Right lobe of liver (tissue), 6 donors: ENCODE data around the gene MAEA. TPM values are rescaled to one million over a fixed set of nuclear protein-coding genes. Genes with fewer than 3 reads are reported as not detected.

Experiments used
- ATAC-seq, 4 donors: fragments of 200-7000 bp; cut with Tn5 transposase; one replicate each; pipeline ENCODE4 v1.9.1; 2020; ENCODE audit warnings: mild to moderate bottlenecking in 4 of 4, moderate library complexity in 4 of 4
- DNase-seq, 3 donors: peaks; one replicate each; pipeline ENCODE4 v3.0.0-alpha.2; 2020
- H3K27ac ChIP-seq, 3 donors: fragments of 200-600 bp; one replicate each; pipeline ENCODE4 v1.8.0; 2022
- H3K27me3 ChIP-seq, 2 donors: fragments of 200-600 bp; one replicate each; pipeline ENCODE4 v1.8.0; 2022
- H3K36me3 ChIP-seq, 4 donors: fragments of 200-600 bp; sonication (generic) in 1 of 4; one replicate each; pipeline versions ENCODE4 v1.5.1 to v1.8.0; 2017 to 2022; ENCODE audit warnings: control low read depth in 1 of 4
- H3K4me1 ChIP-seq, 4 donors: fragments of 200-600 bp; sonication (generic) in 1 of 4; one replicate each; pipeline versions ENCODE4 v1.5.1 to v1.8.0; 2017 to 2022; ENCODE audit warnings: control low read depth in 1 of 4
- H3K4me3 ChIP-seq, 3 donors: fragments of 200-600 bp; one replicate each; pipeline ENCODE4 v1.8.0; 2022
- H3K9me3 ChIP-seq, 4 donors: fragments of 200-600 bp; sonication (generic) in 1 of 4; one replicate each; pipeline versions ENCODE4 v1.5.1 to v1.8.0; 2017 to 2022; ENCODE audit warnings: control low read depth in 1 of 4
- POLR2A ChIP-seq: fragments of 450-650 bp; IDR thresholded peaks from one replicate; pipeline ENCODE4 v1.6.1; 2017; ENCODE audit warnings: antibody characterized with exemption, mild to moderate bottlenecking
- WGBS: methylation state at CpG from one replicate; pipeline ENCODE4 v1.1.6; 2018; ENCODE audit warnings: low coverage, low lambda C conversion rate; ENCODE audit not compliant: insufficient coverage; ENCODE audit errors: missing lambda C conversion rate; 5-methylcytosine and 5-hydroxymethylcytosine counted together
- intact Hi-C, 2 donors: fragments of 100-400 bp; cut with DNase I; formaldehyde crosslinking; loops; one replicate each; pipeline versions ENCODE4 v1.11.2 to v1.14.1; 2022
- total RNA-seq, 6 experiments: library from RNA; depleted of rRNA in 2 of 6; stranded (reverse); fragments of >200 nt in 2 of 6; fragmentation: NEBNext Ultra II Directional in 3 of 6; extraction: Animal tissue kit (Norgen Biotek cat#: 25700) in 3 of 6; gene quantifications; one replicate each; pipeline versions ENCODE4 v1.1.0 to v1.2.4, GENCODE V29; 2016 to 2023
- TF ChIP-seq, protein P1 (sequence below), 4 donors: fragments of 200-600 bp in 3 of 4; fragments of 450-650 bp in 1 of 4; IDR thresholded peaks; one replicate each; pipeline versions ENCODE4 v1.5.1 to v1.8.0; 2016 to 2022; ENCODE audit warnings: antibody characterized with exemption in 4 of 4, mild to moderate bottlenecking in 2 of 4
- donor health status: DM: no; HTN: yes; CAD: no.
- donor health status: DM: no; HTN: no; CAD: no.
- donor health status: DM: no; HTN: no; CAD: no.
- donor health status: DM: no; HTN: yes; CAD: no.
- donor health status: DM: no; HTN: yes; CAD: no.

MAEA gene
- total RNA-seq, 6 experiments from 2014 or later: 24.3 to 42.0 (median 27.9) TPM

- 91% methylated on average over 15 of the region's 18 CpGs for WGBS
- peaks cover 0 to 7% (median 0%) of the 10 kb centered on the region in 4 donors for H3K36me3 ChIP-seq
- H3K27me3 ChIP-seq: no peaks in the 10 kb centered on the region
- intact Hi-C loops: loop anchor here in 1 of 2 donors (10.0 kb wide), 1 partner anchor 263 kb away; no protein-coding TSS in a partner anchor
- no peaks in the 10 kb centered on the region for H3K9me3 ChIP-seq
- TF ChIP-seq, protein P1, sequence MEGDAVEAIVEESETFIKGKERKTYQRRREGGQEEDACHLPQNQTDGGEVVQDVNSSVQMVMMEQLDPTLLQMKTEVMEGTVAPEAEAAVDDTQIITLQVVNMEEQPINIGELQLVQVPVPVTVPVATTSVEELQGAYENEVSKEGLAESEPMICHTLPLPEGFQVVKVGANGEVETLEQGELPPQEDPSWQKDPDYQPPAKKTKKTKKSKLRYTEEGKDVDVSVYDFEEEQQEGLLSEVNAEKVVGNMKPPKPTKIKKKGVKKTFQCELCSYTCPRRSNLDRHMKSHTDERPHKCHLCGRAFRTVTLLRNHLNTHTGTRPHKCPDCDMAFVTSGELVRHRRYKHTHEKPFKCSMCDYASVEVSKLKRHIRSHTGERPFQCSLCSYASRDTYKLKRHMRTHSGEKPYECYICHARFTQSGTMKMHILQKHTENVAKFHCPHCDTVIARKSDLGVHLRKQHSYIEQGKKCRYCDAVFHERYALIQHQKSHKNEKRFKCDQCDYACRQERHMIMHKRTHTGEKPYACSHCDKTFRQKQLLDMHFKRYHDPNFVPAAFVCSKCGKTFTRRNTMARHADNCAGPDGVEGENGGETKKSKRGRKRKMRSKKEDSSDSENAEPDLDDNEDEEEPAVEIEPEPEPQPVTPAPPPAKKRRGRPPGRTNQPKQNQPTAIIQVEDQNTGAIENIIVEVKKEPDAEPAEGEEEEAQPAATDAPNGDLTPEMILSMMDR (IDR thresholded peaks at IDR 0.05): no peak
- no peak for TF ChIP-seq POLR2A
- H3K4me3 ChIP-seq: no peak overlapping the region
- no peak overlapping the region for H3K27ac ChIP-seq
- no peak for DNase-seq
- ATAC-seq: no peak
- H3K4me1 ChIP-seq: no peaks in the 10 kb centered on the region
These were observed 71.7 kb downstream of the MAEA start for GRCh38 chr4:1361431-1361830.

- ATAC-seq: no peak
- TF ChIP-seq, protein P1 (IDR thresholded peaks at IDR 0.05): no peak
- no peak for TF ChIP-seq POLR2A
- DNase-seq: no peak
- intact Hi-C loops: loop anchor here in 1 of 2 donors (10.0 kb wide), 1 partner anchor 263 kb away; no protein-coding TSS in a partner anchor
- no peaks in the 10 kb centered on the region for H3K27me3 ChIP-seq
- peaks cover 0 to 7% (median 0%) of the 10 kb centered on the region in 4 donors for H3K36me3 ChIP-seq
- WGBS: 100% methylated on average over 1 of the region's 10 CpGs
- H3K4me3 ChIP-seq: no peak overlapping the region
- no peaks in the 10 kb centered on the region for H3K9me3 ChIP-seq
- no peak overlapping the region for H3K27ac ChIP-seq
- no peaks in the 10 kb centered on the region for H3K4me1 ChIP-seq
These were observed 72.4 kb downstream of the MAEA start for GRCh38 chr4:1362046-1362445.

DNA sequence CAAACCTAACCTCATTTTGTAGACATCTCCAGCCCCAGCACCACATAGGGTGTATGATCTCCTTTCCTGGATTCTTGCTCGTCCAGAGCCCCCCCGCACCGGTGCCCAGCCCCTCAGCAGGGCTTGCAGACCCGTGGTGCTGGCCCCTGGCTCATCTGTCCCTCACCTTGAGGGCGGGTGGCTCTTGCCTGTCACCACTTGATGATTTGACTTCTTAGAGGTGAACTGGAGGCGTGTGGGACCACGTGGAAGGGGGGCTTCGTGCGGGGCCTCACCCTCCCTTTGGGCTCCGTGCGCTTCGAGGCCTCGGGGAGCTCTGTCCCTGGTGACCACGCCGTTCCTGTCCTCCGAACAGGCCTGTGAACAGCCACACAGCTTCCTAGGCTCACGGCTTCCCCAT, 72.8 kb downstream of the MAEA start:
- intact Hi-C loops: loop anchor here in 1 of 2 donors (10.0 kb wide), 1 partner anchor 262 kb away; no protein-coding TSS in a partner anchor
- no peak for TF ChIP-seq POLR2A

DNA sequence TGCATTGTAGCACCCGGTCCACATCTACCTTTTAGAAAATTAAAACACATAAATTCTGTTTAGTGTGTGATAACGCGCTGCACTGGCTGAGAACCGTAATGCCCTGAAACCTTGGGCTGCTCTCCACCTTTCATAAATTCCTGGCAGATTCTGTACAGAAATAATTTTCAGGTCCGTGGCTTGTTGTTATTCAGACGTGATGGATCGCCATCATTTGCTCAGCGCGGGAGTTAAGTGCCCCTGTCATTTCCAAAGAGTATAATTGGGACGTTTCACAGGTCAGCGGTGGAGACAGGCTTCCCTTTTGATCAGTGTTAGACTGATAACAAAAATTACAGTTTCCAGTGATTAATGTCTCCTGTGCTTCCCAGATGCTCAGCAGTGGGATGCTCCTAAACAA, 73.8 kb downstream of the MAEA start:
- no peaks in the 10 kb centered on the region for H3K9me3 ChIP-seq
- TF ChIP-seq, protein P1 (IDR thresholded peaks at IDR 0.05): no peak
- no peak for TF ChIP-seq POLR2A
- no peak overlapping the region for H3K4me3 ChIP-seq
- WGBS: 93% methylated on average over 10 of the region's 11 CpGs
- no peaks in the 10 kb centered on the region for H3K4me1 ChIP-seq
- intact Hi-C loops: loop anchor here in 1 of 2 donors (10.0 kb wide), 1 partner anchor 261 kb away; no protein-coding TSS in a partner anchor
- H3K27me3 ChIP-seq: no peaks in the 10 kb centered on the region
- DNase-seq (peak in 1 of 3 donors; percentile 7), ATAC-seq (no peak)
- H3K36me3 ChIP-seq: no peaks in the 10 kb centered on the region
- H3K27ac ChIP-seq: no peak overlapping the region

More for the DNA sequence above, 72.8 kb downstream of the MAEA start:
- 100% methylated on average over 2 of the region's 17 CpGs for WGBS
- H3K27me3 ChIP-seq: no peaks in the 10 kb centered on the region
- H3K4me3 ChIP-seq: no peak overlapping the region
- DNase-seq (no peak), ATAC-seq (no peak)
- peaks cover 0 to 7% (median 0%) of the 10 kb centered on the region in 4 donors for H3K36me3 ChIP-seq
- no peaks in the 10 kb centered on the region for H3K9me3 ChIP-seq
- H3K4me1 ChIP-seq: no peaks in the 10 kb centered on the region
- no peak overlapping the region for H3K27ac ChIP-seq

GRCh38 chr4:1364217-1364616, 74.5 kb downstream of the MAEA start:
- no CpG with 5 or more reads among the region's 18 CpGs for WGBS
- Histone ChIP-seq H3K36me3 (no peaks in the 10 kb centered on the region), H3K27ac (no peak overlapping the region), H3K4me3 (no peak overlapping the region), H3K4me1 (peaks cover 0 to 2% (median 0%) of the 10 kb centered on the region in 4 donors), H3K27me3 (no peaks in the 10 kb centered on the region), H3K9me3 (no peaks in the 10 kb centered on the region)
- DNase-seq (peak in 1 of 3 donors; percentile 12), ATAC-seq (no peak)
- TF ChIP-seq POLR2A: no peak
- TF ChIP-seq, protein P1 (IDR thresholded peaks at IDR 0.05): no peak
- intact Hi-C loops: loop anchor here in 1 of 2 donors (10.0 kb wide), 1 partner anchor 261 kb away; no protein-coding TSS in a partner anchor
